ENCODE measurements around the gene NDUFA13.

NDUFA13 gene

GRCh38 chr19:19501798-19502197 lies 14.2 kb upstream of the NDUFA13 start:
- H3K27me3 ChIP-seq (ENCODE audit: control insufficient read depth, insufficient read depth, low read length): no peaks in the 10 kb centered on the region
- peaks cover 55% of the 10 kb centered on the region for H3K36me3 ChIP-seq (ENCODE audit: control insufficient read depth, insufficient read depth, low read length)
- no peaks in the 10 kb centered on the region for H3K4me1 ChIP-seq (ENCODE audit: control insufficient read depth, insufficient read depth, low read length)
- WGBS (ENCODE audit: insufficient coverage, insufficient read length): no CpG with 5 or more reads among the region's 26 CpGs
- H3K27ac ChIP-seq (ENCODE audit: low read length): no peak overlapping the region
- no peak overlapping the region; the same call in 1 of the 2 replicates for H3K4me3 ChIP-seq (ENCODE audit: low read length)
- DNase-seq (ENCODE audit: low read depth, low spot score): no peak
- no peaks in the 10 kb centered on the region for H3K9me3 ChIP-seq (ENCODE audit: control insufficient read depth, insufficient read depth, low read length)

DNA sequence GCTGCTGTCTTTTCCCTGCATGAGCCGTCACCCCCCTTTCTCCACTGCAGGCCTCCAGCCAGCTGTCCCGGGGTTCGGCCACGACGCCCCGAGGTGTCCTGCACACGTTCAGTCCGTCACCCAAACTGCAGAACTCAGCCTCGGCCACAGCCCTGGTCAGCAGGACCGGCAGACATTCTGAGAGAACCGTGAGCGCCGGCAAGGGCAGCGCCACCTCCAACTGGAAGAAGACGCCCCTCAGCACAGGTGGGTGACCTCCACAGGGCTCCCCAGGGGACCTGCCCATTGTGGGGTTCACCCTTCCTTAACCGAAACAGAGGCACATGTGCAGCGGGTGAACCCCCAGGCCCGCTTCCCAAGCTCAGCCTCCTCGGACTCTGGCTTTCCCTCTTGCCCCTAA lies 13.7 kb upstream of the NDUFA13 start:
- no peaks in the 10 kb centered on the region for H3K9me3 ChIP-seq (ENCODE audit: control insufficient read depth, insufficient read depth, low read length)
- WGBS (ENCODE audit: insufficient coverage, insufficient read length): no CpG with 5 or more reads among the region's 19 CpGs
- no peak for DNase-seq (ENCODE audit: low read depth, low spot score)
- H3K36me3 ChIP-seq (ENCODE audit: control insufficient read depth, insufficient read depth, low read length): peaks cover 55% of the 10 kb centered on the region
- no peak overlapping the region for H3K27ac ChIP-seq (ENCODE audit: low read length)
- H3K4me3 ChIP-seq (ENCODE audit: low read length): no peak overlapping the region
- no peaks in the 10 kb centered on the region for H3K4me1 ChIP-seq (ENCODE audit: control insufficient read depth, insufficient read depth, low read length)
- no peaks in the 10 kb centered on the region for H3K27me3 ChIP-seq (ENCODE audit: control insufficient read depth, insufficient read depth, low read length)

- no peaks in the 10 kb centered on the region for H3K4me1 ChIP-seq (ENCODE audit: control insufficient read depth, insufficient read depth, low read length)
- WGBS (ENCODE audit: insufficient coverage, insufficient read length): 100% methylated on average over 1 of the region's 18 CpGs
- no peak overlapping the region for H3K27ac ChIP-seq (ENCODE audit: low read length)
- H3K27me3 ChIP-seq (ENCODE audit: control insufficient read depth, insufficient read depth, low read length): no peaks in the 10 kb centered on the region
- H3K36me3 ChIP-seq (ENCODE audit: control insufficient read depth, insufficient read depth, low read length): peaks cover 55% of the 10 kb centered on the region
- no peaks in the 10 kb centered on the region for H3K9me3 ChIP-seq (ENCODE audit: control insufficient read depth, insufficient read depth, low read length)
- H3K4me3 ChIP-seq (ENCODE audit: low read length): no peak overlapping the region
- DNase-seq (ENCODE audit: low read depth, low spot score): no peak
Measured at GRCh38 chr19:19502808-19503602, 13.0 kb upstream of the NDUFA13 start.

DNA sequence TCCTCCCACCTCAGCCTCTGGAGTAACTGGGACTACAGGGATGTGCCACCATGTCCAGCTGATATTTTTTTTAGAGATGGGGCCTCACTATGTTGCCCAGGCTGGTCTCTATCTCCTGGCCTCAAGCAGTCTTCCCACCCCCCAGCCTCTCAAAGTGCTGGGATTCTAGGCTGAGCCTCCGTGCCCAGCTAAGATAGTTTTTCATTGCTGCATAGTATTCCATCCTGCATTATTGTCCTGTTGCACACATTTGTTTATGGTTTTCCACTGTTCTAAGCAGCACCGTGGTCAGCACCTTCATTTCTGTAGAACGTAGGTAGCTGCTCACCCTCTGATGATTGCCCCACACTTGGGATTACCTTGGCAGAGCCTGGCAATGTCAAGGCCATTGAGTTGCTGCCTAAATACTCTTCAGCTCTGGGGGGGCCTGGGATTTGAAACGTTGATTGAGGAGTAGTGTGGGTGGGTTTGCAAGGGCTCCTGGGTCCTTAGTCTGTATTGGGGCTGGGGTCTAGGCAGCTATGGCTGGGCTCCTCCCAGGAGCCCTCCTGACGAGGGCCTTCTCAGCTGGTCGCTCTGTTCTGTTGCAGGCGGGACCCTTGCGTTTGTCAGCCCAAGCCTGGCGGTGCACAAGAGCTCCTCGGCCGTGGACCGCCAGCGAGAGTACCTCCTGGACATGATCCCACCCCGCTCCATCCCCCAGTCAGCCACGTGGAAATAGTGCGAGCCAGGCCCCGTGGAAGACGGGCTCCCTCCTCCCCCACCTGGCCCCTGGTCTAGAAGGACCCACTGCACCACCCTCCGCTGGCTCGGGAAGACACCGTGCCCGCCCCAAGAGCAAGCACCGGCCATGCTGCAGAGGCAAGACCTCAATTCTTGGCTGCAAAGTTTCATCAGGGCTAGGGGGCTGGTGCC lies 11.0 kb upstream of the NDUFA13 start:
- no CpG with 5 or more reads among the region's 23 CpGs for WGBS (ENCODE audit: insufficient coverage, insufficient read length)
- H3K27ac ChIP-seq (ENCODE audit: low read length): no peak overlapping the region
- no peak overlapping the region for H3K4me3 ChIP-seq (ENCODE audit: low read length)
- H3K27me3 ChIP-seq (ENCODE audit: control insufficient read depth, insufficient read depth, low read length): no peaks in the 10 kb centered on the region
- peaks cover 36% of the 10 kb centered on the region for H3K36me3 ChIP-seq (ENCODE audit: control insufficient read depth, insufficient read depth, low read length)
- no peak for DNase-seq (ENCODE audit: low read depth, low spot score)
- no peaks in the 10 kb centered on the region for H3K4me1 ChIP-seq (ENCODE audit: control insufficient read depth, insufficient read depth, low read length)
- no peaks in the 10 kb centered on the region for H3K9me3 ChIP-seq (ENCODE audit: control insufficient read depth, insufficient read depth, low read length)

- no peak for DNase-seq (ENCODE audit: low read depth, low spot score)
- H3K9me3 ChIP-seq (ENCODE audit: control insufficient read depth, insufficient read depth, low read length): no peaks in the 10 kb centered on the region
- peaks cover 33% of the 10 kb centered on the region for H3K36me3 ChIP-seq (ENCODE audit: control insufficient read depth, insufficient read depth, low read length)
- no peak overlapping the region for H3K4me3 ChIP-seq (ENCODE audit: low read length)
- H3K27me3 ChIP-seq (ENCODE audit: control insufficient read depth, insufficient read depth, low read length): no peaks in the 10 kb centered on the region
- H3K4me1 ChIP-seq (ENCODE audit: control insufficient read depth, insufficient read depth, low read length): no peaks in the 10 kb centered on the region
- no peak overlapping the region for H3K27ac ChIP-seq (ENCODE audit: low read length)
- WGBS (ENCODE audit: insufficient coverage, insufficient read length): no CpG with 5 or more reads among the region's 27 CpGs
Measured at GRCh38 chr19:19505669-19506326, 10.2 kb upstream of the NDUFA13 start.

DNA sequence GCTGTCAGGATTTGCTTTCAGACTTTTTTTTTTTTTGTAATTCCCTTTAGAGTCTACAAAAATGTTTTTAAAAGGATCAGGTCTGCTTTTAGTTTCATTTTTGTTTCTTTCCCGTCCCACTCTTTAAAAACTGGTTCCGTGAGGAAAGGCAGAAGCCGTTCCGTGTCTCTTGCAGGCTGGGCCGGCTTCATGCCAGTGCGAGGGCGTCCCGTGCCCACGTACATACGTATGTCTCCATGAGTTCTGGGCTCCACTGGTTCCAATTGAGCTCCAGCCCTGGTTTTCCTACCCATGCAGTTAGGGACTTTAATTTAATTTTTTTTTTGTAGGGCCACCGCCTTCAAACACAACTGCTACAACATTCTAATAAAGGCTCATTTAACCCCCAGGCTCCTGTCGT lies 9.4 kb upstream of the NDUFA13 start:
- H3K4me3 ChIP-seq (ENCODE audit: low read length): no peak overlapping the region
- peaks cover 27% of the 10 kb centered on the region for H3K36me3 ChIP-seq (ENCODE audit: control insufficient read depth, insufficient read depth, low read length)
- H3K4me1 ChIP-seq (ENCODE audit: control insufficient read depth, insufficient read depth, low read length): no peaks in the 10 kb centered on the region
- no peaks in the 10 kb centered on the region for H3K9me3 ChIP-seq (ENCODE audit: control insufficient read depth, insufficient read depth, low read length)
- no peak overlapping the region for H3K27ac ChIP-seq (ENCODE audit: low read length)
- no peak for DNase-seq (ENCODE audit: low read depth, low spot score)
- WGBS (ENCODE audit: insufficient coverage, insufficient read length): no CpG with 5 or more reads among the region's 12 CpGs
- H3K27me3 ChIP-seq (ENCODE audit: control insufficient read depth, insufficient read depth, low read length): no peaks in the 10 kb centered on the region

DNA sequence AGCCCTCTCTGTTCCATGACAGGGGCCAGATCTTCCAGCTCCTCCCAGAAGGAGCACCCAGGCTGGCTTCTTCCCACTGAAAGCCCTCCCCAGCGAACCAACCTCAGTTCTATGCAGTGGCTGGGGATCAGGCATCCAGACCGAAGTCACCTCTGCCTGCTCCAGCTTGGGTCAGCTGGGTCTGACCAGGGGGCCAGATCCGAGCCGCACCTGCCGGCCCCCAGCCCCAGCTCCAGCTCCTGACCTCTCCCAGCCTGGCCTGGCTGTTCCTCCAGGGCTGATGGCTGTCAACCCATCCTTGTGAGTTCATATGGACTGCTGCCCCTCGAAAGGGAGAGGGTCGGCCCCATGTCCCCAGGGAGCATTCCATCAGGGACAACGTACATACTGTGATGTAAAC lies 8.7 kb upstream of the NDUFA13 start:
- H3K4me3 ChIP-seq (ENCODE audit: low read length): no peak overlapping the region
- no peak overlapping the region for H3K27ac ChIP-seq (ENCODE audit: low read length)
- no peaks in the 10 kb centered on the region for H3K27me3 ChIP-seq (ENCODE audit: control insufficient read depth, insufficient read depth, low read length)
- no peaks in the 10 kb centered on the region for H3K9me3 ChIP-seq (ENCODE audit: control insufficient read depth, insufficient read depth, low read length)
- DNase-seq (ENCODE audit: low read depth, low spot score): no peak
- H3K4me1 ChIP-seq (ENCODE audit: control insufficient read depth, insufficient read depth, low read length): no peaks in the 10 kb centered on the region
- WGBS (ENCODE audit: insufficient coverage, insufficient read length): no CpG with 5 or more reads among the region's 8 CpGs
- peaks cover 20% of the 10 kb centered on the region for H3K36me3 ChIP-seq (ENCODE audit: control insufficient read depth, insufficient read depth, low read length)

DNA sequence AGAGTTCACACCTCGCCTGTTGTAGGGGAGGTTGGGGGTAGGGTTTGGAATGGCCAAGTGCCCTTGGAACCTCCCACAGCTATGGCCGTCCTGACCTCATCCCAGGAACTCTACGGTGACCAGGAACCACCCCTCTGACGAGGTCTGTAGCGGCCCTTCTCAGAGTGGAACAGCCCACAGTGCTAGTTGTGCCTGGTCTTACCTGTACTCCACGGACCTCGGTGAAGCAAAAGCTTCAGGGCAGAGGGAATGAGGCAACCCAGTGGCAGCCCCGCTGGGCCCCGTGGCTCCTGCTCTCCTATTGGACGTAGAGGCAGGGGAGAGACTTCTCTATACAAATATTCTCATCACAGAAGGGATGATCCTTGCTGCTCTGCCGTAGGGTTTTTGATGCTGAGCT lies 7.8 kb upstream of the NDUFA13 start:
- no peaks in the 10 kb centered on the region for H3K4me1 ChIP-seq (ENCODE audit: control insufficient read depth, insufficient read depth, low read length)
- WGBS (ENCODE audit: insufficient coverage, insufficient read length): no CpG with 5 or more reads among the region's 11 CpGs
- no peak for DNase-seq (ENCODE audit: low read depth, low spot score)
- no peak overlapping the region for H3K27ac ChIP-seq (ENCODE audit: low read length)
- H3K9me3 ChIP-seq (ENCODE audit: control insufficient read depth, insufficient read depth, low read length): no peaks in the 10 kb centered on the region
- no peak overlapping the region for H3K4me3 ChIP-seq (ENCODE audit: low read length)
- no peaks in the 10 kb centered on the region for H3K27me3 ChIP-seq (ENCODE audit: control insufficient read depth, insufficient read depth, low read length)
- peaks cover 13% of the 10 kb centered on the region; the same call in 1 of the 2 replicates for H3K36me3 ChIP-seq (ENCODE audit: control insufficient read depth, insufficient read depth, low read length)

- Histone ChIP-seq H3K4me3 (ENCODE audit: low read length) (no peak overlapping the region), H3K36me3 (ENCODE audit: control insufficient read depth, insufficient read depth, low read length) (peaks cover 12% of the 10 kb centered on the region; the same call in 1 of the 2 replicates), H3K27me3 (ENCODE audit: control insufficient read depth, insufficient read depth, low read length) (no peaks in the 10 kb centered on the region), H3K4me1 (ENCODE audit: control insufficient read depth, insufficient read depth, low read length) (no peaks in the 10 kb centered on the region), H3K27ac (ENCODE audit: low read length) (no peak overlapping the region), H3K9me3 (ENCODE audit: control insufficient read depth, insufficient read depth, low read length) (no peaks in the 10 kb centered on the region)
- no CpG with 5 or more reads among the region's 6 CpGs for WGBS (ENCODE audit: insufficient coverage, insufficient read length)
- no peak for DNase-seq (ENCODE audit: low read depth, low spot score)
Measured at GRCh38 chr19:19510432-19510831, 5.6 kb upstream of the NDUFA13 start.

GRCh38 chr19:19513682-19514081 lies 2.3 kb upstream of the NDUFA13 start:
- no peaks in the 10 kb centered on the region for H3K9me3 ChIP-seq (ENCODE audit: control insufficient read depth, insufficient read depth, low read length)
- no peaks in the 10 kb centered on the region for H3K4me1 ChIP-seq (ENCODE audit: control insufficient read depth, insufficient read depth, low read length)
- no peaks in the 10 kb centered on the region for H3K27me3 ChIP-seq (ENCODE audit: control insufficient read depth, insufficient read depth, low read length)
- no peak overlapping the region for H3K4me3 ChIP-seq (ENCODE audit: low read length)
- no CpG with 5 or more reads among the region's 17 CpGs for WGBS (ENCODE audit: insufficient coverage, insufficient read length)
- H3K27ac ChIP-seq (ENCODE audit: low read length): no peak overlapping the region
- peaks cover 3% of the 10 kb centered on the region; the same call in 1 of the 2 replicates for H3K36me3 ChIP-seq (ENCODE audit: control insufficient read depth, insufficient read depth, low read length)
- DNase-seq (ENCODE audit: low read depth, low spot score): no peak
